Stimulated activated naive B cell treated with anti-CD40 and anti-IgM and Interleukin-4, amounts not matched to agents 10 μg/mL and 1 μg/mL and 100 μg/mL, for 72 hours (primary cell): ENCODE results near the gene KHDRBS1.
"Not testable (repeated sequence)": the region's sequence is repeated elsewhere in the genome, so short reads cannot be mapped to it uniquely, and the experiment has no call there.

Experiments used
- ATAC-seq, 2 donors: fragments of 150-1000 bp; cut with Tn5 transposase; replicated peaks; 2 replicates each; pipeline ENCODE4 v1.10.0; 2021; ENCODE audit warnings: moderate library complexity in 1 of 2
- DNase-seq: peaks from one replicate; pipeline ENCODE4 v3.0.0; 2021
- H3K27ac Mint-ChIP-seq: one replicate; pipeline ENCODE4 v1.8.0; 2022; ENCODE audit warnings: mild to moderate bottlenecking, mixed read lengths
- H3K27me3 Mint-ChIP-seq, 2 donors: one replicate each; pipeline ENCODE4 v1.8.0; 2022; ENCODE audit warnings: mixed read lengths in 2 of 2
- H3K36me3 Mint-ChIP-seq, 2 donors: one replicate each; pipeline ENCODE4 v1.8.0; 2022; ENCODE audit warnings: mixed read lengths in 2 of 2, mild to moderate bottlenecking in 1 of 2
- H3K4me1 Mint-ChIP-seq, 2 donors: one replicate each; pipeline ENCODE4 v1.8.0; 2022; ENCODE audit warnings: mixed read lengths in 2 of 2, mild to moderate bottlenecking in 1 of 2
- H3K4me3 Mint-ChIP-seq, 2 donors: one replicate each; pipeline ENCODE4 v1.8.0; 2022; ENCODE audit warnings: mild to moderate bottlenecking in 2 of 2, mixed read lengths in 2 of 2, moderate library complexity in 1 of 2
- H3K9me3 Mint-ChIP-seq, 2 donors: one replicate each; pipeline ENCODE4 v1.8.0; 2022; ENCODE audit warnings: mixed read lengths in 2 of 2, mild to moderate bottlenecking in 1 of 2

Gene KHDRBS1

DNA sequence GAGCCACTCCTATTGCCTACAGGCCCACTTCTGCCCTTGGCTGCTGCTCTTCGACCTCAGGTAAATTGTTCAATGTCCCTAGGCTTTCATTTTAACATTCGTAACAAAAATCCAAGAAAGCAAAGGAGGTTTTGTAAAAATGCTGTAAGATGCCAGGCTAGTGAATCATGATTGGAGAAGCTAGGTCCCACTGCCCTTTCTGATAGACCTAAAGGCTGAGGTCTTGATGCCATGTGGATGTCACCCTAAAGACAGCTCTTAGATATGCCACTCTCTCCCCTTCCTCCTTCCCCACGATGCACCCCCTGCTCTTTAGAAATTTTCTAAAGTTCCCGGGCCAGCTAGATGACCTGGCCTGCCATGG, 49.2 kb downstream of the KHDRBS1 start:
- H3K4me1 Mint-ChIP-seq: peaks cover 5 to 18% of the 10 kb centered on the region in 2 donors
- H3K27me3 Mint-ChIP-seq: no peaks in the 10 kb centered on the region
- DNase-seq: no peak
- no peak overlapping the region for H3K4me3 Mint-ChIP-seq
- H3K36me3 Mint-ChIP-seq: peaks cover 17 to 28% of the 10 kb centered on the region in 2 donors
- H3K27ac Mint-ChIP-seq: peak overlapping the region; percentile 75
- H3K9me3 Mint-ChIP-seq: no peaks in the 10 kb centered on the region
- ATAC-seq: no peak

DNA sequence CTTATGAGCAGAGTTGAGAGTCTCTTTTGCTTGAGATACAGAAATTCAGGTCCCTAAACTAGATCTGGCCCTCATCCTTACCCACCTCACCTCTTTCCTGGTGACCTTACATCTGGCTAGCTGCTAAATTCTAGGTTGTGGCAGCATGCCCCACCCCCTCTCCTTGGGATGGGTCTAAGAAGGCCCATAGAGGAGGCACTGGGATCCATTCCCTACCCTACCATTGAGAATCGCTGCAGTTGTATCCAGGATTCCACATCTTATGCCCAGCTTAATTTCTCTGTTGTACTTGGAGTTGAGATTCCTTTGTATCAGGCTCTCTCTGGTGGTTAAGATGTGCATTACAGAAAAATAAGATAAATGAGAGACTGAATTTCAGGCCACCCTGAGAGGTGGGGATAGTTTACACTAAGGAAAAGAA, 49.6 kb downstream of the KHDRBS1 start:
- ATAC-seq (peak; percentile 41 to 47), DNase-seq (no peak)
- Mint-ChIP-seq H3K27me3 (no peaks in the 10 kb centered on the region), H3K4me3 (no peak overlapping the region), H3K9me3 (no peaks in the 10 kb centered on the region), H3K27ac (no peak overlapping the region), H3K36me3 (peaks cover 17 to 27% of the 10 kb centered on the region in 2 donors), H3K4me1 (peaks cover 5 to 18% of the 10 kb centered on the region in 2 donors)

DNA sequence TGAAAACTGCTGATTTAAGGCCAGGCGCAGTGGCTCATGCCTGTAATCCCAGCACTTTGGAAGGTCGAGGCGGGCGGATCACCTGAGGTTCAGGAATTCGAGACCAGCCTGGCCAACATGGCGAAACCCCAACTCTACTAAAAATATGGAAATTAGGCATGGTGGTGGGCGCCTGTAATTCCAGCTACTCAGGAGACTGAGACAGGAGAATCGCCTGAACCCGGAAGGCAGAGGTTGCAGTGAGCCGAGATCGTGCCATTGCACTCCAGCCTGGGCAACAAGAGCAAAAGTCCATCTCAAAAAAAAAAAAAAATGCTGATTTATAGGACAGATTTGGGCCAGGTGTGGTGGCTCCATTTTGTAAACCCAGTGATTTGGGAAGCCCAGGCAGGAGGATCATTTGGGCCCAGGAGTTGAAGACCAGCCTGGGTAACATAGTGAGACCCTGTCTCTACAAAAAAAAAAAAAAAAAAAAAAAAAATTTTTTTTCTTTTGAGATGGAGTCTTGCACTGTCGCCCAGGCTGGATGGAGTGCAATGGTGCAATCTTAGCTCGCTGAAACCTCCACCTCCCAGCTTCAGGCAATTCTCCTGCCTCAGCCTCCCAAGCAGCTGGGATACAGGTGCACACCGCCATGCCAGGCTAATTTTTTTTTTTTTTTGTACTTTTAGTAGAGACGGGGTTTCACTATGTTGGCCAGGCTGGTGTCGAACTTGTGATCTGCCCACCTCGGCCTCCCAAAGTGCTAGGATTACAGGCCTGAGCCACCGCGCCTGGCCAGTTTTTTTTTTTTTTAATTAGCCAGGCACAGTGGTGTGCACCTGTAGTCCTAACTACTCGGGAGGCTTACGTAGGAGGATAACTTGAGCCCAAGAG, 52.2 kb downstream of the KHDRBS1 start:
- H3K4me1 Mint-ChIP-seq: peaks cover 8 to 18% of the 10 kb centered on the region in 2 donors
- H3K27me3 Mint-ChIP-seq, H3K4me3 Mint-ChIP-seq, DNase-seq, H3K9me3 Mint-ChIP-seq: not testable (repeated sequence)
- ATAC-seq: peak in 1 of 2 donors; percentile 47
- peaks cover 6 to 13% of the 10 kb centered on the region in 2 donors for H3K36me3 Mint-ChIP-seq
- peak overlapping the region; percentile 37 for H3K27ac Mint-ChIP-seq

DNA sequence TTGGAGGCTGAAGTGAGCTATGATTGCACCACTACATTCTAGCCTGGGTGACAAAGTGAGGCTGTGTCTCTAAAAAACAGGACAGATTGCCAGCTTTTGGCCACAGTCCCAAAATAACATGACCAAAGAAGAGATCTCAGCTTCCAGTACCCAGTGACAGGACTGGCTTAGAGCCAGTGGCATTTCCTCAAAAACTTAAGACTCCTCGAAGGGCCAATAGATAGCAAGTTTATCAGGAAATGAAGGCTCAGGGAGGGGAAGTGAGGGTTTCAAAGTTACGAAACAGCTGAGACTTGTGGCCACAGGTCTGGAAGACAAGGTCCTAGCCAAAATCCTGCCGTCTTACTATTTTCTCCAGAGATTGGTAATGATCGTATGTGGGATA, 52.8 kb downstream of the KHDRBS1 start:
- H3K4me3 Mint-ChIP-seq: no peak overlapping the region
- H3K36me3 Mint-ChIP-seq: peaks cover 4 to 12% of the 10 kb centered on the region in 2 donors
- no peak overlapping the region for H3K27ac Mint-ChIP-seq
- no peaks in the 10 kb centered on the region for H3K9me3 Mint-ChIP-seq
- peak; percentile 75 to 76 for ATAC-seq
- no peaks in the 10 kb centered on the region for H3K27me3 Mint-ChIP-seq
- no peak for DNase-seq
- H3K4me1 Mint-ChIP-seq: peaks cover 8 to 18% of the 10 kb centered on the region in 2 donors

DNA sequence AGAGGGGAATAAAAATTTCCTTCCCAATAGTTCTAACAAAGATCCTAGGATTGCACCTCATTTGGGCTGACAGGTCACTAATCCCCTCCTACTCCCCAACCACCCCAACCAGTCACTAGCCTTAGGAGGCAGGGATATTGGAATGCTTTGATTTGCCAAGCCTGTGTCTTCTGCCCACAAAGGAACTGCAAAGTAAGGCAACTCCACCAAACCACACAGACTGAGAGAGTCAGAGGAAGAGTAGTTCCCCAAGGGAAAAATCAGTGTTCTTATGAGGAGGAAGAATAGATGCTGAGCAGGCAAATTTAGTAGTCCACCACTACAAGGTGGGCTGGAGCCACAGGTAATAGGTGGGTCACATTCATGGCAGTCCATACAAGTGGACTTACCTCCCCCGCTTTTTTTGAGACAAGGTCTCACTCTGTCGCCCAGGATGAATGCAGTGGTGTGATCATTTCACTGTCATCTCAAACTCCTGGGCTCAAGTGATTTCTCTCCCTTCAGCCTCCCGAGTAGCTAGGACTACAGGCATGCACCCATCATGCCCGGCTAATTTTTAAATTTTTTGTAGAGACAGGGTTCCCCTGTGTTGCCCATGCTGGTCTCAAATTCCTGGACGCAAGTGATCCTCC, 55.4 kb downstream of the KHDRBS1 start:
- H3K9me3 Mint-ChIP-seq: no peaks in the 10 kb centered on the region
- H3K27me3 Mint-ChIP-seq: no peaks in the 10 kb centered on the region
- no peak overlapping the region for H3K27ac Mint-ChIP-seq
- H3K36me3 Mint-ChIP-seq: no peaks in the 10 kb centered on the region
- no peak for DNase-seq
- H3K4me3 Mint-ChIP-seq: no peak overlapping the region
- H3K4me1 Mint-ChIP-seq: peaks cover 19 to 28% of the 10 kb centered on the region in 2 donors
- no peak for ATAC-seq

DNA sequence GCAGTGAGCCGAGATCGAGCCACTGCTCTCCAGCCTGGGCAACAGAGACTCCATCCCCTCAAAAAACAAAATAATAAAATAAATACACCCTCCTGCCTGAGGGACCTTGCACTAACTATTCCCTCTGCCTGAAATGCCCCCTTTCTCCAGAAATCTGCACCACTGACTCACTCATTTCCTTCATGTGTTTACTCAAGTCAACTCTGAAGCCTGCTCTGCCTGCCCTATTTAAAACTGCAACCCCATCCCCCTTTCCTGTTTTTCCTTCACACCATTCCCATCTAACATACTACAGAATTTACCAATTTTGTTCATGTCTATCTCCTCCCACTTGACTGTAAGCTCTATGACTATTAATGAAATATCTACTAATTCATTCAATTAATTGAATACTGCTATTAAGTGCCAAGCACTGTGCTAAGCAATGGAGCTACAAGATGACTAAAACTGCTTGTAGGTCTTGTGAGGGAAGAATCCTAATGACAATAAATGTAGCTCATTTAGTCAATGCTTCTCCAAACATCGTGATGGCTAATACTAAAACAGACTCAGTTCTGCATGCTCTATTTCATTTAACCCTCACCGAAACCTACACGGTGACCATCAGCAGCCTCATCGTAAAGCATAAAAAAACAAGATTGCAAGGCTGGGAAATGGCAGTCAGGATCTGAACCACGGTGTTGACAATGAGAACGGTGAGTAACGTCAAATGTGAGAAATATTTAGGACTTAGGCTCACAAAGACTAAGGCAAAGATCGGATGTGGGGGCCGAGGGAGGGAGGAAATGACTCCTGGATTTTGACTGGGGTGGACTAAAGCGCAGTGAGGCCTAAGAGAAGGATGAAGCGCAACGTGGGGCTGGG, 58.3 kb downstream of the KHDRBS1 start:
- peak in 1 of 2 donors; percentile 1 for ATAC-seq
- H3K4me1 Mint-ChIP-seq: peaks cover 32 to 46% of the 10 kb centered on the region in 2 donors
- H3K36me3 Mint-ChIP-seq: peaks cover 1 to 8% of the 10 kb centered on the region in 2 donors
- H3K4me3 Mint-ChIP-seq: peak overlapping the region; percentile 93 to 97
- DNase-seq: no peak
- H3K27me3 Mint-ChIP-seq: no peaks in the 10 kb centered on the region
- H3K9me3 Mint-ChIP-seq: no peaks in the 10 kb centered on the region
- peak overlapping the region; percentile 98 for H3K27ac Mint-ChIP-seq

DNA sequence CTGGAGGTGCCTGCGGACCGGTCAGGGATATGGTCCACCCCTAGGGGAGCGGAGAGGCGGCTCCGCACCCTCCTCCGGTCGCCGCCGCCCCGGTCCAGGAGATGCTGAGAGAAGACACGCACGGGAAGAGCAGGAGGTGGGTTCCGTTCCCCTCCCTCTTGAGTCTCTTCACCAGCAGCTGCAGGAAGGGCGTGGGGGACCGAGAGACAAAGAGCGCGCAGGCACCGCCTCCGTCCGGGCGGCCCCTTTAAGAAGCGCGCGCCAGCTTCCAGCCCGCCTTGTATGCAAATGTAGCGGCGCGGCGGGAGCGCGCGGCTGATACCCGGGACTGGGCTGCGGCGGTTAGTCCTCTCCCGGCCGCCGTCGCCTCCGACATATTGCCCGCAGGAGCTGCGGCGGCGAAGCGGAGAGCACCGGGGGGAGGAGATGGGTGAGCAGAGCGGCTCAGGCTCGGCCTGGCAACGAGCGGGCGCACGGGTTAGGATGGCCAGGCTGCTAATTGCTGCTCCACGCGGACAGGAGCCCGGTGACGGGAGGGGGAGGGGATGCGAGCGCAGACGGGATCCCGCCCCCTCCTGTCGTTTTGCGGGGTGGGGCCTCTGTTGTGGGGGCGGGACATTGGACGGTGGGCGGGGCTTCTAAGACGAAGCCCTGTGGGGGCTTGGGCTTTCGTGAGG, 59.1 kb downstream of the KHDRBS1 start, which contains the start of gene TMEM39B:
Gene TMEM39B, plus strand, starts transcription at position 318 of the 677 bp plus-strand sequence. Its CDS starts 109 bp downstream, at position 427.
- ATAC-seq: peak; percentile 91 to 94
- Mint-ChIP-seq H3K27me3 (no peaks in the 10 kb centered on the region), H3K4me1 (peaks cover 39 to 54% of the 10 kb centered on the region in 2 donors), H3K9me3 (no peaks in the 10 kb centered on the region), H3K27ac (peak within 1 kb of the TSS; percentile 98), H3K4me3 (peak within 1 kb of the TSS; percentile 93 to 97), H3K36me3 (peaks cover 9 to 15% of the 10 kb centered on the region in 2 donors)
- DNase-seq: peak; percentile 92

DNA sequence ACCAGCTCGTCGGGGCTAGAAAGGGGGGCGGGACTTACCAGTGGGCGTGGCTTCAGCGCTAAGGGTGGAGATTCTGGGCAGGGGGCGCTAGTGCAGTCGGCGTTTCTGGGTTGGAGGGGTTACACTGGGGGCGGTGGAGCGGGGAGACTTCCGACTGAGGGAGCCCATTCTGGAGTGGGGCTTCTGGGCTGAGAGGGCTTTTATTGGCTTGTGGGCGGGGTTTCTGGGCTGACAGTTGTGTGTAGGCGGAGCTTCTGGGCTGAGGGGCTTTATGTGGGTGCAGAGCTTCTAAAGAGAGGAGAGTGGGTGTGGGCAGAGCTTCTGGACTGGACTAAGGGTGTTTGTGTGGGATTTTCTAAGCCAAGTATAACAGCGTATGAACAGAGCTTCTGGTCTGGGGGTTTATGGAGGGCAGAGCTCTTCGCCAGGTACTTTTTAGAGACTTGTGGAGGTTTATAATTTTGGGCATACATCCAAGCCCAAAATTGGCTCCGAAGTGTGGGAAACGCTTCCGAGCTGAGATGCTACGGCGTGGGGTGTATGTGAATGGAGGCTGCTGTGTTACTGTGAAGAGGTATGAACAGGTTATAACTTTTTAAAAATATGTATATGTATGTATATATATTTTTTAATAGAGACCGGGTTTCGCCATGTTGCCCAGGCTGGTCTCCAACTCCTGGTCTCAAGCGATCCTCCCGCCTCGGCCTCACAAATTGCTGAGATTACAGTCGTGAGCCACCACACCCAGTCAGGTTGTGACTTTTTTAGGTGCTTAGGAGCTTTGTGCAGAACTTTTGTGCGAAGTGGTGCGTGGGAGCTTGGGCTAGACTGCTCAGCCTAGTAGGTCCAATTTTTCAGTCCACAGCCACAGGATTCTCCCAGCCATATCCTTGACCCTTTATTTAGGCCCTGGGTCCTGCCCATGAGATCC, 59.9 kb downstream of the KHDRBS1 start:
- peaks cover 39 to 54% of the 10 kb centered on the region in 2 donors for H3K4me1 Mint-ChIP-seq
- peak overlapping the region; percentile 93 to 97 for H3K4me3 Mint-ChIP-seq
- no peaks in the 10 kb centered on the region for H3K27me3 Mint-ChIP-seq
- peak; percentile 32 to 44 for ATAC-seq
- no peak for DNase-seq
- peak overlapping the region; percentile 98 for H3K27ac Mint-ChIP-seq
- H3K9me3 Mint-ChIP-seq: no peaks in the 10 kb centered on the region
- H3K36me3 Mint-ChIP-seq: peaks cover 10 to 15% of the 10 kb centered on the region in 2 donors

DNA sequence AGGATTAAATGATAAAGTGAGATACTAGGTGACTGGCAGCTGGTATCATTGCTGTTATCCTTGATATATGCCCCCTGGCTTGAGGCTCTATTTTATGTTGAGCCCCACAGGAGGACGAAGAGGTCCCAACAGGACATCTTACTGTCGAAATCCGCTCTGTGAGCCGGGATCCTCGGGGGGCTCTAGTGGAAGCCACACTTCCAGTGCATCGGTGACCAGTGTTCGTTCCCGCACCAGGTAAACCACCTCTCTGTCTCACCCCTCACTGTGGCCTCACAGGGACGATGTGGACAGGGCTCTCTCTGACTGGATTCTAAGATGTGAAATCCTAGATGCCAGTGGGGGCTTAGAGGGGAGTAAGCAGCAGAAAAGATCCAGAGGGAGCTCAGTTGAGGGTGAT, 61.2 kb downstream of the KHDRBS1 start:
- no peak for ATAC-seq
- H3K4me3 Mint-ChIP-seq: no peak overlapping the region
- H3K4me1 Mint-ChIP-seq: peaks cover 37 to 54% of the 10 kb centered on the region in 2 donors

DNA sequence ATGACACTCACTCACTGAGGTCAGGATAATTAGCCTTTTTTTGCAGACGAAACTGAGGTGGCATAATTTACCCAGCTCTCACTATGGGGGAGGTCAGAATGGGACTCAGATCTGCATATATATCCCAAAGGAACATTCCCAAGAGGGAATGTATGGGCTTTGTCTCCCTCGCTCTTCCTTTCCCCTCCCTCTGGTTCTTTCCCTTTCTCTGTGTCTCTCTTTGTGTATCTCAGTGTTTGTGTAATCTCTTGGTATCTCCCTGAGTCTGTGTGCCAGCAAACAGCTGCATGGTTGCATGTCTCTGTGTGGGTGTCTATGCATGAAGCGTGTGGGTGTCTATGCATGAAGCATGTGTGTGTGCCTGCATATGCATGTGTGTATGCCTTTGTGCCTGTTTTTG, 63.8 kb downstream of the KHDRBS1 start:
- H3K27ac Mint-ChIP-seq: peak overlapping the region; percentile 28
- no peaks in the 10 kb centered on the region for H3K9me3 Mint-ChIP-seq
- H3K36me3 Mint-ChIP-seq: peaks cover 27 to 29% of the 10 kb centered on the region in 2 donors
- no peak for DNase-seq
- no peak for ATAC-seq
- no peaks in the 10 kb centered on the region for H3K27me3 Mint-ChIP-seq
- peaks cover 32 to 60% of the 10 kb centered on the region in 2 donors for H3K4me1 Mint-ChIP-seq
- no peak overlapping the region for H3K4me3 Mint-ChIP-seq

More for the DNA sequence above, 61.2 kb downstream of the KHDRBS1 start:
- Mint-ChIP-seq H3K9me3 (no peaks in the 10 kb centered on the region), H3K27me3 (no peaks in the 10 kb centered on the region), H3K36me3 (peaks cover 17 to 20% of the 10 kb centered on the region in 2 donors), H3K27ac (no peak overlapping the region)
- DNase-seq: no peak

DNA sequence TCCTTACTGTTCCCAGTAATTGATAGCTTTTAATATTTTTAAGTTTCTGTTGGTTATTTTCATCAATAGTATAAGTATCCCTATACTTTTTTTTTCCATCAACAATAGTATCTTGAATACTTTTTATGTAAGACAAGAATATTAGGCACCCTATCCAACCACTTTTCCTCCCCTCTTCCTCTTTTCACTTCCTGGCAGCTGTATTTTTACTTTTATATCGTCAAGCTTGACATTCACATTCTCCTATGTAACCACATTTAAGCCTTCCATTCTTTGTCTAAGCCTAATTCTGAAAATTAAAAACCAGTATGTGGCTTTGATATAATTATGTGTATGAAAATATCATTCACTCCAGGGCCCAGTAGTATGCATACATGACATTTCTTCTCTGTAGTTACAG, 68.4 kb downstream of the KHDRBS1 start:
- peaks cover 0 to 2% of the 10 kb centered on the region in 2 donors for H3K9me3 Mint-ChIP-seq
- H3K27me3 Mint-ChIP-seq: no peaks in the 10 kb centered on the region
- DNase-seq (no peak), ATAC-seq (peak; percentile 82 to 85)
- peak overlapping the region; percentile 1 for H3K27ac Mint-ChIP-seq
- peaks cover 36 to 54% of the 10 kb centered on the region in 2 donors for H3K36me3 Mint-ChIP-seq
- H3K4me1 Mint-ChIP-seq: peaks cover 13 to 33% of the 10 kb centered on the region in 2 donors
- peak overlapping the region in 1 of 2 donors; percentile 3 for H3K4me3 Mint-ChIP-seq

DNA sequence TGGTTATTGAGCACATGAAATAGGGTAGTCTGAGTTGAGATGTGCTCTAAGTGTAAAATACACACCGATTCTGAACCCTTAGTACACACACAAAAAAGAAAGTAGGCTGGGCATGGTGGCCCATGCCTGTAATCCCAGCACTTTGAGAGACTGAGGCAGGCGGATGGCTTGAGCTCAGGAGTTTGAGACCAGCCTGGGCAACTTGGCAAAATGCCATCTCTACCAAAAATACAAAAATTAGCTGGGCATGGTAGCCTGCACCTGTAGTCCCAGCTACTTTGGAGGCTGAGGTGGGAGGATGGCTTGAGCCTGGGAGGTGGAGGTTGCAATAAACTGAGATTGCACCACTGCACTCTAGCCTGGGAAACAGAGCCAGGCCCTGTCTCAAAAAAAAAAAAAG, 72.7 kb downstream of the KHDRBS1 start:
- not testable (repeated sequence) for H3K27me3 Mint-ChIP-seq, H3K27ac Mint-ChIP-seq, H3K4me3 Mint-ChIP-seq, DNase-seq, ATAC-seq, H3K9me3 Mint-ChIP-seq
- H3K4me1 Mint-ChIP-seq: peaks cover 6 to 21% of the 10 kb centered on the region in 2 donors
- H3K36me3 Mint-ChIP-seq: peaks cover 28 to 45% of the 10 kb centered on the region in 2 donors

DNA sequence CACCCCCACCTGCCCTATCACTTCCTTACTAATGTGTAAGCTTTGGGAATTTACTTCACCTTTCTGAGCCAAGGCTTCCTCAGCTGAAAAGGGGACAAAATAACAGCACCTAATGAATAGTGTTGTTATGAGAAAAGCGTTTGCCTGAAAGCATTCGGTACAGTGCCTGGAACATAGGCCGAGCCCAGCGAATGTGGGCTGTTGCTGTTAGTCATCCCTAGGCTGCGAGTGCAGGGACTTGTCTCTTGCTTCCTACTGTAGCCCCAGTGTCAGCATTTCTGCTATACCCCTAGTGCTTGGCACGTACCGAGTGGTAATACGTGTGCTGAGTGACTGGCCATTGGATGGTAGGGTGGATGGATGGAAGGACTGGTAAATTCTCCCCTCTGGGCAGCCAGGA, 77.5 kb downstream of the KHDRBS1 start:
- DNase-seq (no peak), ATAC-seq (no peak)
- Mint-ChIP-seq H3K4me1 (no peaks in the 10 kb centered on the region), H3K36me3 (peaks cover 33 to 40% of the 10 kb centered on the region in 2 donors), H3K27ac (no peak overlapping the region), H3K9me3 (no peaks in the 10 kb centered on the region), H3K27me3 (no peaks in the 10 kb centered on the region), H3K4me3 (no peak overlapping the region)
